H1 (cell line): Measurements from ENCODE around the gene NDRG2. TPM values are rescaled to one million over a fixed set of nuclear protein-coding genes. Genes with fewer than 3 reads are reported as not detected.
A peak's percentile ranks its signal among the peaks of the same experiment; 100 is the strongest.

Source experiments
- ASH2L ChIP-seq: fragments of 200-600, 300-600 bp; sonication (generic); IDR thresholded peaks from one replicate; pipeline ENCODE4 v1.7.1; 2017; ENCODE audit warnings: low read length
- CTBP2 ChIP-seq: IDR thresholded peaks from 2 replicates; pipeline ENCODE4 v1.7.0; 2011; ENCODE audit warnings: borderline replicate concordance, mild to moderate bottlenecking, moderate library complexity, mixed read lengths, low read length; ENCODE audit not compliant: insufficient read depth, insufficient read length
- HDAC2 ChIP-seq, 2 experiments: fragments of 300-600 bp in 1 of 2; sonication (generic) in 1 of 2; IDR thresholded peaks; 2 replicates each; pipeline ENCODE4 v1.6.1; 2011 to 2012; ENCODE audit warnings: low read depth in 2 of 2, low read length in 2 of 2, mild to moderate bottlenecking in 2 of 2, moderate library complexity in 2 of 2, borderline replicate concordance in 1 of 2, inconsistent platforms in 1 of 2
- KDM4A ChIP-seq: IDR thresholded peaks from one replicate; pipeline ENCODE4 v1.7.1; 2012; ENCODE audit warnings: low read depth, mild to moderate bottlenecking, moderate library complexity, low read length, inconsistent platforms; ENCODE audit not compliant: severe bottlenecking
- RBBP5 ChIP-seq: IDR thresholded peaks from 2 replicates; pipeline ENCODE4 v1.7.1; 2012; ENCODE audit warnings: low read depth, mild to moderate bottlenecking, inconsistent platforms, low read length, moderate library complexity, borderline replicate concordance
- SUZ12 ChIP-seq: fragments of 200-600 bp; sonication (generic); IDR thresholded peaks from 2 replicates; pipeline ENCODE4 v1.6.1; 2012; ENCODE audit warnings: mild to moderate bottlenecking, inconsistent platforms, low read length, moderate library complexity, mixed read lengths
- TCF12 ChIP-seq: IDR thresholded peaks from 2 replicates; pipeline ENCODE4 v1.6.1; 2011; ENCODE audit warnings: low read depth, mild to moderate bottlenecking, low read length
- ZNF274 ChIP-seq: IDR thresholded peaks from 2 replicates; pipeline ENCODE4 v1.7.0; 2012; ENCODE audit warnings: low read length, borderline replicate concordance; ENCODE audit errors: extremely low read depth
- polyA plus RNA-seq, 7 experiments: library from polyadenylated mRNA; depleted of rRNA in 3 of 7; stranded (reverse) in 5 of 7; unstranded in 2 of 7; fragments of >200 nt in 5 of 7; fragments of 200-250 nt in 2 of 7; gene quantifications; 1 replicate in 5 of 7; 2 replicates in 1 of 7; 4 replicates in 1 of 7; pipeline versions ENCODE4 v1.2.1 to v1.2.3, GENCODE V29; 2011 to 2013; ENCODE audit warnings: missing spikeins in 2 of 7, mixed read lengths in 2 of 7
- total RNA-seq: library from RNA; stranded (reverse); fragmentation: NEBNext Ultra II Directional; extraction: Animal tissue kit (Norgen Biotek cat#: 25700); gene quantifications from 2 replicates; pipeline ENCODE4 v1.2.1, GENCODE V29; 2021
- TF ChIP-seq, protein P1 (sequence below): fragments of 300-600 bp; sonication (generic); IDR thresholded peaks from 2 replicates; pipeline ENCODE4 v1.7.1; 2012; ENCODE audit warnings: low read length, moderate library complexity, mild to moderate bottlenecking, inconsistent platforms; ENCODE audit not compliant: insufficient replicate concordance

Gene NDRG2
- total and polyA plus RNA-seq, 2 of the 8 experiments (the other 6 are each of a cell fraction or from before 2014, with no cell fraction given): 29.9 to 48.6 TPM

DNA sequence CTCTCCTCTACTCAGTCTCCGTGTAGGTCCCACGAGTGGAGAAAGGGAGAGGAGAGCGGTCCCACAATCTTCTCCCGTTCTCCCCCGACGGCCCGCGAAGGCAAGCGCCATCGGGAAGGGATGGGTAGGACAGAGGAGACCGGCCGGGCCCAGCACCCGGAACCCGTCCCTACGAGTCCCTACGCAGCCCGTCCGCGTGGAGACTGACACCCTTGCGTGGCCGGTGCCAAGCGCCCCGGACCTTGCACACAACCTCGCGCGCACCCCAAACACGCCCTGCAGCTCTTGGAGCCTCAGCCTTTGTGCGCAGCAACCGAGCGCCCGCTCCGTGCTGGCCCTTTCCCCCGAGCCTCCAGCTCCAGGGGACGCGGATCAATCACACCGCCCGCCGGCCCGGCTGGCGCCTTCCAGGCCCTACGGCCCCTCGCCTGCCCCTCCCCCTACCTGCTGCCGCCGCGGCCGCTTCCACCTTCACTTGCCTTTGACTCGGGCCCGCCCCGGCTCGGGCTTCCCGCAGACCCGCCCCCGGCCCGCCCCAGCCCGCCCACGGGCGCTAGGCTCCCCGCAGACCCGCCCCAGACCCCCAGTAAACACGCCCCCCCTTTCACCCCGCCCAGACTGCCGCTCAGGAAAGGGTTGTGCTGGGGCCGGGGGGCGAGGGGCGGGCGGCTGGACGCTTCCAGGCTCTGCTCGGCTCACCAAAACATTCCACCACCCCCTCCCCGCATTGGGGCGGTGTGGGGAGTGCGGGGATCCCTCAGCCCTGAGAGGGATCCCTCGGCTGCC lies at the start of gene NDRG2 (continued):
- TF ChIP-seq KDM4A: peak; percentile 49
- no peak for TF ChIP-seq TCF12
- TF ChIP-seq ZNF274: no peak
- TF ChIP-seq, protein P1, sequence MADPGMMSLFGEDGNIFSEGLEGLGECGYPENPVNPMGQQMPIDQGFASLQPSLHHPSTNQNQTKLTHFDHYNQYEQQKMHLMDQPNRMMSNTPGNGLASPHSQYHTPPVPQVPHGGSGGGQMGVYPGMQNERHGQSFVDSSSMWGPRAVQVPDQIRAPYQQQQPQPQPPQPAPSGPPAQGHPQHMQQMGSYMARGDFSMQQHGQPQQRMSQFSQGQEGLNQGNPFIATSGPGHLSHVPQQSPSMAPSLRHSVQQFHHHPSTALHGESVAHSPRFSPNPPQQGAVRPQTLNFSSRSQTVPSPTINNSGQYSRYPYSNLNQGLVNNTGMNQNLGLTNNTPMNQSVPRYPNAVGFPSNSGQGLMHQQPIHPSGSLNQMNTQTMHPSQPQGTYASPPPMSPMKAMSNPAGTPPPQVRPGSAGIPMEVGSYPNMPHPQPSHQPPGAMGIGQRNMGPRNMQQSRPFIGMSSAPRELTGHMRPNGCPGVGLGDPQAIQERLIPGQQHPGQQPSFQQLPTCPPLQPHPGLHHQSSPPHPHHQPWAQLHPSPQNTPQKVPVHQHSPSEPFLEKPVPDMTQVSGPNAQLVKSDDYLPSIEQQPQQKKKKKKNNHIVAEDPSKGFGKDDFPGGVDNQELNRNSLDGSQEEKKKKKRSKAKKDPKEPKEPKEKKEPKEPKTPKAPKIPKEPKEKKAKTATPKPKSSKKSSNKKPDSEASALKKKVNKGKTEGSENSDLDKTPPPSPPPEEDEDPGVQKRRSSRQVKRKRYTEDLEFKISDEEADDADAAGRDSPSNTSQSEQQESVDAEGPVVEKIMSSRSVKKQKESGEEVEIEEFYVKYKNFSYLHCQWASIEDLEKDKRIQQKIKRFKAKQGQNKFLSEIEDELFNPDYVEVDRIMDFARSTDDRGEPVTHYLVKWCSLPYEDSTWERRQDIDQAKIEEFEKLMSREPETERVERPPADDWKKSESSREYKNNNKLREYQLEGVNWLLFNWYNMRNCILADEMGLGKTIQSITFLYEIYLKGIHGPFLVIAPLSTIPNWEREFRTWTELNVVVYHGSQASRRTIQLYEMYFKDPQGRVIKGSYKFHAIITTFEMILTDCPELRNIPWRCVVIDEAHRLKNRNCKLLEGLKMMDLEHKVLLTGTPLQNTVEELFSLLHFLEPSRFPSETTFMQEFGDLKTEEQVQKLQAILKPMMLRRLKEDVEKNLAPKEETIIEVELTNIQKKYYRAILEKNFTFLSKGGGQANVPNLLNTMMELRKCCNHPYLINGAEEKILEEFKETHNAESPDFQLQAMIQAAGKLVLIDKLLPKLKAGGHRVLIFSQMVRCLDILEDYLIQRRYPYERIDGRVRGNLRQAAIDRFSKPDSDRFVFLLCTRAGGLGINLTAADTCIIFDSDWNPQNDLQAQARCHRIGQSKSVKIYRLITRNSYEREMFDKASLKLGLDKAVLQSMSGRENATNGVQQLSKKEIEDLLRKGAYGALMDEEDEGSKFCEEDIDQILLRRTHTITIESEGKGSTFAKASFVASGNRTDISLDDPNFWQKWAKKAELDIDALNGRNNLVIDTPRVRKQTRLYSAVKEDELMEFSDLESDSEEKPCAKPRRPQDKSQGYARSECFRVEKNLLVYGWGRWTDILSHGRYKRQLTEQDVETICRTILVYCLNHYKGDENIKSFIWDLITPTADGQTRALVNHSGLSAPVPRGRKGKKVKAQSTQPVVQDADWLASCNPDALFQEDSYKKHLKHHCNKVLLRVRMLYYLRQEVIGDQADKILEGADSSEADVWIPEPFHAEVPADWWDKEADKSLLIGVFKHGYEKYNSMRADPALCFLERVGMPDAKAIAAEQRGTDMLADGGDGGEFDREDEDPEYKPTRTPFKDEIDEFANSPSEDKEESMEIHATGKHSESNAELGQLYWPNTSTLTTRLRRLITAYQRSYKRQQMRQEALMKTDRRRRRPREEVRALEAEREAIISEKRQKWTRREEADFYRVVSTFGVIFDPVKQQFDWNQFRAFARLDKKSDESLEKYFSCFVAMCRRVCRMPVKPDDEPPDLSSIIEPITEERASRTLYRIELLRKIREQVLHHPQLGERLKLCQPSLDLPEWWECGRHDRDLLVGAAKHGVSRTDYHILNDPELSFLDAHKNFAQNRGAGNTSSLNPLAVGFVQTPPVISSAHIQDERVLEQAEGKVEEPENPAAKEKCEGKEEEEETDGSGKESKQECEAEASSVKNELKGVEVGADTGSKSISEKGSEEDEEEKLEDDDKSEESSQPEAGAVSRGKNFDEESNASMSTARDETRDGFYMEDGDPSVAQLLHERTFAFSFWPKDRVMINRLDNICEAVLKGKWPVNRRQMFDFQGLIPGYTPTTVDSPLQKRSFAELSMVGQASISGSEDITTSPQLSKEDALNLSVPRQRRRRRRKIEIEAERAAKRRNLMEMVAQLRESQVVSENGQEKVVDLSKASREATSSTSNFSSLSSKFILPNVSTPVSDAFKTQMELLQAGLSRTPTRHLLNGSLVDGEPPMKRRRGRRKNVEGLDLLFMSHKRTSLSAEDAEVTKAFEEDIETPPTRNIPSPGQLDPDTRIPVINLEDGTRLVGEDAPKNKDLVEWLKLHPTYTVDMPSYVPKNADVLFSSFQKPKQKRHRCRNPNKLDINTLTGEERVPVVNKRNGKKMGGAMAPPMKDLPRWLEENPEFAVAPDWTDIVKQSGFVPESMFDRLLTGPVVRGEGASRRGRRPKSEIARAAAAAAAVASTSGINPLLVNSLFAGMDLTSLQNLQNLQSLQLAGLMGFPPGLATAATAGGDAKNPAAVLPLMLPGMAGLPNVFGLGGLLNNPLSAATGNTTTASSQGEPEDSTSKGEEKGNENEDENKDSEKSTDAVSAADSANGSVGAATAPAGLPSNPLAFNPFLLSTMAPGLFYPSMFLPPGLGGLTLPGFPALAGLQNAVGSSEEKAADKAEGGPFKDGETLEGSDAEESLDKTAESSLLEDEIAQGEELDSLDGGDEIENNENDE: no peak
- TF ChIP-seq RBBP5: 0 out of 2 replicates have a peak, but pooled peaks have one; percentile 6
- 0 out of 4 replicates have a peak, but pooled peaks of 1 of the 2 experiments have one; percentile 3 for TF ChIP-seq HDAC2 (IDR thresholded peaks at IDR 0.05; ENCODE audit: borderline replicate concordance in 1 of 2, low read depth in 2 of 2, low read length in 2 of 2)
- no peak for TF ChIP-seq ASH2L
- 0 out of 2 replicates have a peak, but pooled peaks have one; percentile 13 for TF ChIP-seq SUZ12
- peak; percentile 68 for TF ChIP-seq CTBP2
